Natural killer cell treated with Interleukin-12 subunit alpha and Interleukin-12 subunit beta and Interleukin-15 and Interleukin-18, amount 100 ng/mL, for 72 hours (primary cell): ENCODE measurements around the gene PEX1. TPM values are rescaled to one million over a fixed set of nuclear protein-coding genes. Genes with fewer than 3 reads are reported as not detected.
"Not testable (repeated sequence)": the region's sequence is repeated elsewhere in the genome, so short reads cannot be mapped to it uniquely, and the experiment has no call there.

ENCODE experiments used
- ATAC-seq, 2 donors: fragments of 150-1000 bp; cut with Tn5 transposase in 1 of 2; sonication (Bioruptor Pico), chemical (Tn5 transposase) in 1 of 2; 2 replicates each; pipeline ENCODE4 v1.10.0; 2021
- DNase-seq: peaks from one replicate; pipeline ENCODE4 v3.0.0; 2022; ENCODE audit warnings: low spot score
- H3K27ac Mint-ChIP-seq, 2 donors: 1 replicate in 1 of 2; 2 replicates in 1 of 2; pipeline ENCODE4 v1.8.0; 2022; ENCODE audit warnings: mixed read lengths in 2 of 2, mild to moderate bottlenecking in 1 of 2, moderate library complexity in 1 of 2
- H3K27me3 Mint-ChIP-seq, 2 donors: 1 replicate in 1 of 2; 2 replicates in 1 of 2; pipeline ENCODE4 v1.8.0; 2022; ENCODE audit warnings: mixed read lengths in 2 of 2
- H3K36me3 Mint-ChIP-seq: one replicate; pipeline ENCODE4 v1.8.0; 2022; ENCODE audit warnings: mixed read lengths
- H3K4me1 Mint-ChIP-seq, 2 donors: 1 replicate in 1 of 2; 2 replicates in 1 of 2; pipeline ENCODE4 v1.8.0; 2022; ENCODE audit warnings: low read depth in 2 of 2, mixed read lengths in 2 of 2, mild to moderate bottlenecking in 1 of 2
- H3K4me3 Mint-ChIP-seq: one replicate; pipeline ENCODE4 v1.8.0; 2022; ENCODE audit warnings: mixed read lengths
- H3K9me3 Mint-ChIP-seq: 2 replicates; pipeline ENCODE4 v1.8.0; 2022; ENCODE audit warnings: mixed read lengths
- total RNA-seq, 2 donors: library from RNA; stranded (reverse); gene quantifications; one replicate each; pipeline ENCODE4 v1.2.3, GENCODE V29; 2022

PEX1 gene
- total RNA-seq, 2 donors from 2014 or later: 11.5 to 15.8 TPM

DNA sequence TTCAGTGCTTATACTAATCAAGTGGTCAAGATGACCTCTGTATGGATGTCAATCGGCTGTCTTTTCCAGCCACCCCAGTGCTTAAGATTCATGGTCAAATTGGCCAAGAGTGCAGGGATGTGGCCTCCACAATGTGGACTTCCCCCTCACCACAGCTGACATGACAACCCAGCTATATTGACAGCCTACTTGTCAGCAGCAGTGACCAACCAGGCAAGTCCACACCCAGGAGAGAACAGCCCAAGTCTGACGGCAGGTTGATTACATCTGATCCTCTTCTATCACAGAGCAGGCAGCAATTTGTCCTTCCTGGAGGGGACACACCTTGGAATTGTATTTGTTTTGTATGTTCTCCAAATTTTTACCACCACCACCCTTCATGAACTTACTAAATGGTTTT, 42.3 kb downstream of the PEX1 start:
- no peaks in the 10 kb centered on the region for H3K4me1 Mint-ChIP-seq
- no peak overlapping the region for H3K27ac Mint-ChIP-seq
- peaks cover 2% of the 10 kb centered on the region for H3K36me3 Mint-ChIP-seq
- H3K27me3 Mint-ChIP-seq: no peaks in the 10 kb centered on the region
- DNase-seq (no peak), ATAC-seq (peak in 1 of 2 donors; percentile 53)
- H3K4me3 Mint-ChIP-seq: no peak overlapping the region
- H3K9me3 Mint-ChIP-seq: no peaks in the 10 kb centered on the region

DNA sequence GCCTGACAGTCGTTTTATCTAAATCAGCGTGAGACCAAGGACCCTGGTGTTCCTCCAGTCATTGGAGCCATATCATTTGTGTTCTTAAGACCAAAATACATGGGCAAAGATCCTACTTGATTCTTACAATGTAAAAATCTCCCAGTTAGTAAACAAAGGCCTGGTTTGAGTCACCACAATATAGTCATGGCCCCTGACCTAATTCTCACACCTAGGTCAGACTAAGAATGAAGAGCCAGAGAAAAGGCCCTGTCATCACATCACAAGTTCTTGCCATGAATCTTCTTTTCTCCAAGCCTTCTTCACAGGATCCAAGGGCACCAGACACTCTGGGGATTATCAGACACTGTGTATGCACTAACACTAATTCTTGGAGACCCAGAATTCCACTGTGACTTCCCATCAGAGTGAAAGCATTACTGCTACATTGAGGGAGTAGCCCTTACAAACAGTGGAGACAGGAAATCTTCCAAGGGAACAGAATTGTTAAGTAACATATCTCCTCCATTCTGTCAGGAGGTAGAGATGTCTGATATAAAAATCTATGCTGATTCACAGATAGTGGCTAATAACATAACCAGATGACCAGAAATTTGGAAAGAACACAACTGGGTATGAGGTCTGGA, 42.9 kb downstream of the PEX1 start:
- H3K36me3 Mint-ChIP-seq: no peaks in the 10 kb centered on the region
- no peaks in the 10 kb centered on the region for H3K27me3 Mint-ChIP-seq
- no peaks in the 10 kb centered on the region for H3K4me1 Mint-ChIP-seq
- no peak overlapping the region for H3K4me3 Mint-ChIP-seq
- H3K9me3 Mint-ChIP-seq: no peaks in the 10 kb centered on the region
- H3K27ac Mint-ChIP-seq: no peak overlapping the region
- DNase-seq (no peak), ATAC-seq (peak in 1 of 2 donors; percentile 79)

DNA sequence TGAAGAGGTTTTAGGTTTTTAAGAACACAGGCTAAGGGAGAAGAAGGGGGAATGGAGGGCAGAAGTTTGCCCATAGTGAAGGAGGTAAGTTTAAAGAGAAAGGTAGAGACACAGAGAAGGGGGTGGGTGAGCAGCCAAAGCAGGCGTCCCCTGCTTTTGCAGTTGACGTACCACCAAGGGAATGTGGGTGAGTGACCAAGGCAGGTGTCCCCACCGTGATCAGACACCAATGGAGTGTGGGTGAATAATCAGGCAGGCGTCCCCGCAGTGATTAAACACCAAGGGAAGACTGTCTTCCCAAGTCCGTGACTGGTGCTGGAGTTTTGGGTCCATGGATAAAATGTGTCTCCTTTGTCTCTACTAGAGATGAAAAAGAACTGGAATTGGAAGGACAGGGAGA, 44.1 kb downstream of the PEX1 start:
- H3K9me3 Mint-ChIP-seq, H3K4me3 Mint-ChIP-seq, H3K36me3 Mint-ChIP-seq, H3K27me3 Mint-ChIP-seq, H3K27ac Mint-ChIP-seq, DNase-seq, H3K4me1 Mint-ChIP-seq, ATAC-seq: not testable (repeated sequence)

DNA sequence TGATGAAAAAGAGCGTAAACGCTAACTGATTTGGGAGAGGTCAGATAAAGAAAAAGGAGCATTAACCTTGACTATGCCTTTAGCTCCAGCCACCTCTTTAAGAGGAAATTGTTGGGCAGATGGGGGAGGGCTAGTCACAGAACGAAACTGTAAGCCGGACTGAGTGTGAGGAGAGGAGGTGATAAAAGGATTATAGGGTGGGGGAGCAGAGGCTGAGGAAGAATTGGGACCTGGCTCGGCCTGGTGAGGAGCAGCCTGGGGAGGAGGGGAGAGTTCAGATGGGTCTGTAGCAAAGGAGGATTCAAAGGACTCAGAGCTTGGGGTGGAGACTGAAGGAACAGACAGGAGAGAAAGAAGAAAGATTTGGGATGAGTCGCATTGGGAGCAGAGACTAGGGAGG, 44.7 kb downstream of the PEX1 start:
- not testable (repeated sequence) for ATAC-seq, H3K4me1 Mint-ChIP-seq, H3K27me3 Mint-ChIP-seq, DNase-seq, H3K4me3 Mint-ChIP-seq, H3K36me3 Mint-ChIP-seq, H3K27ac Mint-ChIP-seq, H3K9me3 Mint-ChIP-seq

DNA sequence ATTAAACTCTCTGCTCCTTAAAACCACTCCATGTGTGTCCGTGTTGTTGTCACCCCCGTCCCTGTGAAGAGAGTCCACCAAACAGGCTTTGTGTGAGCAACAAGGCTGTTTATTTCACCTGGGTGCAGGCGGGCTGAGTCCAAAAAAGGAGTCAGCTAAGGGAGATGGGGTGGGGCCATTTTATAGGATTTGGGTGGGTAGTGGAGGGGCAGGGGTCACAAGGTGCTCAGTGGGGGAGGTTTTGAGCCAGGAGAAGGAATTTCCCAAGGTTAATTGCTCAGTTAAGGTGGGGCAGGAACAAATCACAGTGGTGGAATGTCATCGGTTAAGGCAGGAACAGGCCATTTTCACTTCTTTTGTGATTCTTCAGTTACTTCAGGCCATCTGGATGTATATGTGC, 49.2 kb downstream of the PEX1 start:
- ATAC-seq, H3K36me3 Mint-ChIP-seq, H3K4me3 Mint-ChIP-seq, H3K4me1 Mint-ChIP-seq, H3K27ac Mint-ChIP-seq, DNase-seq, H3K9me3 Mint-ChIP-seq, H3K27me3 Mint-ChIP-seq: not testable (repeated sequence)

DNA sequence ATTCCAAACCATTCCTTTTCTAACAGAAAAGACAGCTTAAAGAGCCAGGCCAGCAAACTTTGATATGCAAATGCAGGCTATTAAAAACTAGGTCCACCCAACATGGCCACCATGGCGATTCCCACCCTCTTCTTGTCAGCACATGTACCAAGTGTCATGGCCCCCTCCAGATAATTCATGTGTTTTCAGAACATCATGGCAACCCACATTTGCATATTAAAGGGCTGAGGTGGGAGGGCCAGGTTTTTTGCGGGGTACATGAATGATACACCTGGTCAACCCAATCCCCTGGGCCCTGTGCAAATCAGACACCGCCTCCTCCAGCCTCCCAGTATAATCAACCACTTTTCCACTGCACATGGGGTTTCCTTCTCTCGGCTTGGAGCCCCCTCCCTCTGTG, 49.6 kb downstream of the PEX1 start:
- Mint-ChIP-seq H3K9me3 (no peaks in the 10 kb centered on the region), H3K27ac (no peak overlapping the region), H3K4me1 (no peaks in the 10 kb centered on the region), H3K27me3 (no peaks in the 10 kb centered on the region), H3K36me3 (no peaks in the 10 kb centered on the region), H3K4me3 (no peak overlapping the region)
- ATAC-seq (no peak), DNase-seq (no peak)

DNA sequence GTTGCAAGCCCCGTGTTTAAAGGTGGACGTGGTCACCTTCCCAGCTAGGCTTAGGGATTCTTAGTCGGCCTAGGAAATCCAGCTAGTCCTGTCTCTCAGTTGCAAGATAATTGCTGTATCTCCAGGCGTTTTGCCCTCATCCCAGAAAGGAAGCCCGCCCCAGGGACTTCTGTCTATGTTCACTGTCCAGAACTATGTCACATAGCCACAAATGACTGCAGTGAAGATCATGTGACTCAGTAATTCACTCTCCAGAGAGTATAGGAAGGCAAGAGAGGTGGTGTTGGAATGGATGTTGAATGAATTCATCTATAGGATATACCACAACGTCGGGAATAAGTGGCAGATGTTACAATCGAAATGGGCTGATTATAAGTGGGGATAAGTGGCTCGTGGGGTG, 50.2 kb downstream of the PEX1 start:
- H3K36me3 Mint-ChIP-seq: no peaks in the 10 kb centered on the region
- no peak for ATAC-seq

DNA sequence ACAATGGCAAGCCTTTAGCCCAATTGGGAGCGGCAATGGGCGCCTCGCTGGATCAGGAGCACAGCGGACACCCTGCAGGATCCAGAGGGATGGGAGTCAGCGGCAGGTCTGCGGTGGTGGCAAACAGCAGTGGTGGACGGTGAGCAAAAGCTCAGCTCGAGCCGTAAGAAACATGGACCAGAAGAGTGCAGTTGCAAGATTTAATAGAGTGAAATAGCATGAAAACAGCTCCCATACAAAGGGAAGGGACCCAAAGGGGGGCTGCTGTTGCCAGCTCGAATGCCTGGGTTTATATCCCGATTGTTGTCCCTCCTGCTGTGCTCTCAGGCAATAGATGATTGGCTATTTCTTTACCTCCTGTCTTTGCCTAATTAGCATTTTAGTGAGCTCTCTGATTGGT, 50.6 kb downstream of the PEX1 start, which contains the start of gene ERVW-1:
ERVW-1 (minus strand) TSS at position 266 of the 400 bp plus-strand sequence. CDS start 7,565 bp downstream, outside the sequence.
- not testable (repeated sequence) for H3K9me3 Mint-ChIP-seq, H3K4me3 Mint-ChIP-seq, DNase-seq, H3K27me3 Mint-ChIP-seq, ATAC-seq, H3K4me1 Mint-ChIP-seq, H3K27ac Mint-ChIP-seq, H3K36me3 Mint-ChIP-seq

More for the DNA sequence above, 50.2 kb downstream of the PEX1 start:
- no peak overlapping the region for H3K4me3 Mint-ChIP-seq
- no peaks in the 10 kb centered on the region for H3K4me1 Mint-ChIP-seq
- no peaks in the 10 kb centered on the region for H3K27me3 Mint-ChIP-seq
- DNase-seq: no peak
- H3K27ac Mint-ChIP-seq: no peak overlapping the region
- no peaks in the 10 kb centered on the region for H3K9me3 Mint-ChIP-seq

DNA sequence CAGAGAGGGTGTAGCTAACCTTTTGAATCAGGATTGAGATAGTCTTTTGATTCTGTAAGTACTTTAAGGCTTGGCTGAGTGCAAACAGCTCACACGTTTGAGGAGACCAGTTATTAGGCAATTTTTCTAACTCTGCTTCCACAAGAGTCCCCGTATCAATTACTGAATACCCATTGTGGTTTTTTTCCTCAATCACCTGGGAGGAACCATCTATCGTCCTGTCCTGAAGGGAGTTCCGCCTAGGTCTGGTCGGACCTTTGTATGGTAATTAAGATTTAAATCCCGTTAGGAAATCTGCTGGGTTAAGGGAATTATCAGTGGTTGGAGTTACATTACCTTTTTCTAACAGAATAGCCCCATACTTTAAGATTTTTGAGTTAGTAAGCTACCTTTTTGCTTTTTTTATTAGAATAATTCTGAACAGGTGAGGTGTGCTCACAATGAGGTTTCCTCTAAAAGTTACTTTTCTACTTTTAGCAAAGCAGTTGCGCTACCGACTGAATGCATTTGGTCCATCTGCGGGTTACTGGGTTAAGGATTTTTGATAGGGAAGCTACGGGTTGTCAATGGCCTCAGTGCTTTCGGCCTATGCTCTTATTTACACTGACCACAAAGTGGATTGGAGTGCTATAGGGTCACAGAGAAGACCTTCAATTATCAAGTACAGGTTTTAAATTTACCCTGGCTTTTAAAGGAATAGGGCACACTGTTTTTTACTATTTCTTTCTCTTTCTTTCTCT, 52.3 kb downstream of the PEX1 start:
- not testable (repeated sequence) for H3K4me1 Mint-ChIP-seq, H3K27ac Mint-ChIP-seq, H3K36me3 Mint-ChIP-seq, H3K4me3 Mint-ChIP-seq, ATAC-seq, H3K9me3 Mint-ChIP-seq, DNase-seq, H3K27me3 Mint-ChIP-seq

DNA sequence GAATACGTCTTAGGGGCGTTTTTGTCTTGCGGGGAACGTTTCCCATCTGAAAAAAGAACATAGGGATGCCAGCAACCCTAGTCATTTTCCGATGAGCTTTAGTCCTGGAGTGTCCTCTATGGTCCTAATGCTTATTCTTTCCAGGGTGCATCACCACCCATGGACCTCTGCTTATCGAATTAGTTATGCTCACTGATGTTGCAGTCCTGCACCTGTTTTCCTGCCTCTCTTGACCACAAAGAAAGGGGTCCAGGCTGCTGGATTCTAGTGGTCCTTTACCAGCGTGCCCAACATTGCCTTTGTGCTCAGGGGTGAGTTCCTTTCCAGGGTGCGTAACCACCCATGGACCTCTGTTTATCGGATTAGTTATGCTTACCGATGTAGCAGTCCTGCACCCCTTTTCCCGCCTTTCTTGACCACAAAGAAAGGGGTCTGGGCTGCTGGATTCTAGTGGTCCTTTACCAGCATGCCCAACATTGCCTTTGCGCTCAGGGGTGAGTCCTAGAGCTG, 53.0 kb downstream of the PEX1 start:
- H3K27ac Mint-ChIP-seq, DNase-seq, H3K4me3 Mint-ChIP-seq, H3K27me3 Mint-ChIP-seq, ATAC-seq, H3K36me3 Mint-ChIP-seq, H3K4me1 Mint-ChIP-seq, H3K9me3 Mint-ChIP-seq: not testable (repeated sequence)

DNA sequence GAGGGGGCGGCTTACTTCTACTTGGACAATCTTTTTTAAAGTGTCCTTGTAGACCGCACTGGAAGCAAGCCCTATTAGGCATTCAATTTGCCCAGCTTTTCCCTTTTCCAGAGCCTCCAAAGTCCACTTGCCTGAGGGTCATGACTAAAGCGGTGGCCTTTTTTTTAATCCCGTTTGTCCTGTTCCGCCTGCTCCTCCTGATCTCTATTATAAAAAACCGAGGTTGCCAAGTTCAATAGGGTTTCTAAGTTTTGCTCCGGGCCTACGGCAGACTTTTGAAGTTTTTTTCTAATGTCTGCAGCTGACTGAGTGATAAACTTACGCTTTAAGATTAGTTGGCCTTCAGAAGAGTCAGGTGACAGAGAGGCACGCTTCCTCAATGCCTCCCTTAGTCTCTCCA, 54.3 kb downstream of the PEX1 start:
- H3K36me3 Mint-ChIP-seq, H3K27ac Mint-ChIP-seq, DNase-seq, H3K4me3 Mint-ChIP-seq, ATAC-seq, H3K27me3 Mint-ChIP-seq, H3K4me1 Mint-ChIP-seq, H3K9me3 Mint-ChIP-seq: not testable (repeated sequence)

DNA sequence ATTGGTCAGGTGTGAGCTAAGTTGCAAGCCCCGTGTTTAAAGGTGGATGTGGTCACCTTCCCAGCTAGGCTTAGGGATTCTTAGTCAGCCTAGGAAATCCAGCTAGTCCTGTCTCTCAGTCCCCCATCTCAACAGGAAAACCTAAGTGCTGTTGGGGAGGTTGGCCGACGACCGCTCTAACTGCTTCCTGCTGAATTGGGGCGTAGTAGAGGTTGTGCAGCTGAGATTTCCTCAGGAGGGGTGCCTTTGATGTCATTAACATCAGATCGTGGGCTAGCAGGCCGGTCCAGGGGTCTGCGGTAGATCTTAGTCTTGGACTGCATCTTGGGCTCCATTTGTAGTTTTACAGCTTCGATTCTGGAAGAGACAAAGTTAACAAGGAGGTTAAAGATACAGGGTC, 59.7 kb downstream of the PEX1 start:
- H3K4me1 Mint-ChIP-seq, DNase-seq, ATAC-seq, H3K27ac Mint-ChIP-seq, H3K27me3 Mint-ChIP-seq, H3K4me3 Mint-ChIP-seq, H3K9me3 Mint-ChIP-seq, H3K36me3 Mint-ChIP-seq: not testable (repeated sequence)

DNA sequence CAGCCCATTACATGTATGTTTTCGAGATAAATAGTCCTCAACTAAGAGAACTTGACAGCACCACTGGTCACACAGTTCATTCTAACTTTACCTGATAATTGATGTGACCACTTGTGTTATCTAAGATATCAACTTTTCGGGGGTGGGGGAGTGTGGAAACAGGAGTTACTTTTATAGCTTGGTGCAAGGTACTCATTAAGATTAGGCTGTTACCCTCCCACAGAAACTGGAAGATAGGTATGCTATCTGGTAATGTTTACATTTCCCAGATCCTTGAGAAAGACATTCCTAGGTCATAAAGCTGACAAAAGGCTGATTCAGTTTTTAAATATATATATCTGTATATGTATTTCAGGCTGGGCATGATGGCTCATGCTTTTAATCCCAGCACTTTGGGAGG, 61.6 kb downstream of the PEX1 start:
- no peak overlapping the region for H3K4me3 Mint-ChIP-seq
- H3K36me3 Mint-ChIP-seq: no peaks in the 10 kb centered on the region
- H3K4me1 Mint-ChIP-seq: no peaks in the 10 kb centered on the region
- DNase-seq (no peak), ATAC-seq (no peak)
- H3K27me3 Mint-ChIP-seq: no peaks in the 10 kb centered on the region
- H3K9me3 Mint-ChIP-seq: no peaks in the 10 kb centered on the region
- no peak overlapping the region for H3K27ac Mint-ChIP-seq

DNA sequence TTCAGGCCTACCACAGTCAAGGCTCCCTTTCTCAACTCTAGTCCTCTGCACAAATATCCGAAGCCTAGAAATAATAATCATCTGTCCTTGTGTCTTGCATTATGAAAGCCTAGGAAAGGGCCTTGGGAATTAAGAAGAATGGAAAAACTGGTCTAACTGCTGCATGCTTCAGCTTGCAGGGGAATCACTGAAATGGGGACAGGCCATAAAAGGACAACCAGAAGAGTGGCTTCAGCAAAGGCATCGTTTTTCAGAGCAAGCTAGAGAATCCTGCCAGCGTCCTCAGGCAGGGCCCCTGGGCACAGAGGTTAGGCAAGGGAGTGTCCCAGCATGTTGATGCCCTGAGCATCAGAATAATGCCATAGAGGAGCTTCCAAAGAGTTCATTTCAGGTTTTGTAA, 63.8 kb downstream of the PEX1 start:
- no peak overlapping the region for H3K4me3 Mint-ChIP-seq
- no peaks in the 10 kb centered on the region for H3K36me3 Mint-ChIP-seq
- DNase-seq (no peak), ATAC-seq (no peak)
- H3K4me1 Mint-ChIP-seq: no peaks in the 10 kb centered on the region
- no peaks in the 10 kb centered on the region for H3K9me3 Mint-ChIP-seq
- no peaks in the 10 kb centered on the region for H3K27me3 Mint-ChIP-seq
- no peak overlapping the region for H3K27ac Mint-ChIP-seq
